ENCODE results near the gene ARHGAP22.

- TF ChIP-seq EZH2phosphoT487 (IDR thresholded peaks at IDR 0.05; ENCODE audit: insufficient read depth, low read depth) (no peak), EZH2 (IDR thresholded peaks at IDR 0.05; ENCODE audit: insufficient read depth, poor library complexity, severe bottlenecking) (no peak)
Measured at GRCh38 chr10:48511066-48511874, 93.6 kb downstream of the ARHGAP22 start.
